Activated naive CD4-positive, alpha-beta T cell treated with anti-CD3 and anti-CD28 coated beads, Interleukin-2, amount 10 ng/mL, durations not matched to agents 7 days and 5 days (primary cell): ENCODE measurements around the gene OLFML1.

Source experiments
- CTCF ChIA-PET: fragments of 350-600 bp; sonication (Branson Sonifier 250); formaldehyde crosslinking; loops from one replicate; lab custom pipeline; 2021; ENCODE audit warnings: antibody characterized with exemption; lab: Charles Lee
- DNase-seq: peaks from one replicate; pipeline ENCODE4 v3.0.0-alpha.2; 2020
- H3K27ac Mint-ChIP-seq: one replicate; pipeline ENCODE4 v1.8.0; 2021; ENCODE audit warnings: mild to moderate bottlenecking, moderate library complexity, mixed read lengths
- H3K27me3 Mint-ChIP-seq: one replicate; pipeline ENCODE4 v1.8.0; 2021; ENCODE audit warnings: mild to moderate bottlenecking, mixed read lengths
- H3K36me3 Mint-ChIP-seq: one replicate; pipeline ENCODE4 v1.8.0; 2021; ENCODE audit warnings: mixed read lengths
- H3K4me1 Mint-ChIP-seq: one replicate; pipeline ENCODE4 v1.8.0; 2021; ENCODE audit warnings: mixed read lengths
- H3K4me3 Mint-ChIP-seq: one replicate; pipeline ENCODE4 v1.8.0; 2021; ENCODE audit warnings: mild to moderate bottlenecking, moderate library complexity, mixed read lengths
- H3K9me3 Mint-ChIP-seq: one replicate; pipeline ENCODE4 v1.8.0; 2021; ENCODE audit warnings: mixed read lengths

Gene OLFML1

DNA sequence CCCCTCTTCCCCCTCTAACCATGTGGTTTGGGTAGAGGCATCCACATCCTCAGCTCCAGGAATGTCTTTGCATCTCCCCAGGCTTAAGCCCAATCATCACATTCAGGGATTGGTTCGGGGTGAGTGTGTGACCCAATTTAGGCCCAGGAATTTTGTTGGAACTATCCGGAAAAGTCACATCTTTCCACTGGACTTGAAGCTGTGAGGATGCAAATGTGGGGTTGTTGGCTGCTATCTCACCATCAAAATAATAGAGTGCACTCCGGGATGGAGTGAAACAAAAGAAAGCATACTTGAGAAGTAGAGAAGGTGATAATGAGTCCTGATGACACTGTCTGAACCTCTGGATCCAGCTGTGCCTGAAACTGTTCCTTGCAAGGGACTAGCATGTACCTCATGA lies 33.8 kb upstream of the OLFML1 start:
- CTCF ChIA-PET: interaction anchor here (1.3 to 2.3 kb wide), 3 partner anchors 9 to 120 kb away, joined by 3 to 10 read pairs (median 8); no protein-coding TSS in a partner anchor
- no peaks in the 10 kb centered on the region for H3K4me1 Mint-ChIP-seq
- no peaks in the 10 kb centered on the region for H3K27me3 Mint-ChIP-seq
- H3K9me3 Mint-ChIP-seq: no peaks in the 10 kb centered on the region
- no peak for DNase-seq
- H3K4me3 Mint-ChIP-seq: no peak overlapping the region
- H3K27ac Mint-ChIP-seq: no peak overlapping the region
- no peaks in the 10 kb centered on the region for H3K36me3 Mint-ChIP-seq

DNA sequence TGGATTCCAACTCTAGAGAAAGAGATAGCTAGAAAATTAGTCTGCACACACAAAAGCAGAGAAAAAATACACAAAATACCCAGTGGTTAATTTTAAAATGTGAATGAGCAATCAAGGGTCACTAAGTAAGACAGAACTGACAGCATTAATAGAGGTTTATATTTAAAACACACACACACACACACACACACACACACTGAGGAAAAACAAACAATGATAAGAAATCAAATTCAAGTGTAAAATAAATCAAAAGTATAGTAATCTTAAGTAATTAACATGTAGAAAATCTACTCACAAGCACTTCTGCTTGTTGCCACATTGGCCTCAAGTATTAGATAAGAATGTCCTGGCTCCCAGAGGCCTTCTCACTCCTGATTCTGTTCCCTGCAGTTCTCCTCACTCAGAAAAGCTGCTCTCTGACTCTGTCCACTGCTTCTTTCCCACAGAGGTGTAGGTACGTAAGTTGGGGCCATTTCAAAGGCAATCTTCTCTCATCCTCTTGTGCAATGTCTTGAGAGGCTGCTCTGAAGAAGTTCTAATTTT lies 33.3 kb upstream of the OLFML1 start:
- no peaks in the 10 kb centered on the region for H3K27me3 Mint-ChIP-seq
- no peaks in the 10 kb centered on the region for H3K9me3 Mint-ChIP-seq
- H3K4me1 Mint-ChIP-seq: no peaks in the 10 kb centered on the region
- CTCF ChIA-PET: interaction anchor here (1.3 kb wide), 1 partner anchor 119 kb away, joined by 3 read pairs; no protein-coding TSS in a partner anchor
- no peak for DNase-seq
- no peak overlapping the region for H3K27ac Mint-ChIP-seq
- no peak overlapping the region for H3K4me3 Mint-ChIP-seq
- H3K36me3 Mint-ChIP-seq: no peaks in the 10 kb centered on the region

DNA sequence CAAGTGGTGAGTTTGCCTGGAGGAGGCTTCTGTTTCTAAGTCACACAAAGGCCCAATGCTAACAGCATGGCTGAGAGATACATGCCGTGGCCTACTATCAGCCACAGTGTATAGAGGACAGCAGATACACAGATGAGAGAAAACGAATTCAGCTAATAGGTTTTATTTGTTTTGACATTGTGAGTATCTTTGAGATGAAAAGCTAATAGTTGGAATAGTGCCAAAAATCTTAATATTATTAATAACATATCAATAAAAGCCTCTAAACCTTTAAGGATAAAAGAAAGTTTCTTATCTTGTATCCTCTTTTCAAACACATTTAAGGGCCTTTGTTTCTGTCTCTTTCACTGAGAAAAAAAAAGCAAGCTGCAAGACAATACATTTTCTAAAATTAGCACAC lies 30.5 kb upstream of the OLFML1 start:
- Mint-ChIP-seq H3K4me3 (no peak overlapping the region), H3K27me3 (no peaks in the 10 kb centered on the region), H3K9me3 (no peaks in the 10 kb centered on the region), H3K4me1 (no peaks in the 10 kb centered on the region), H3K36me3 (no peaks in the 10 kb centered on the region), H3K27ac (no peak overlapping the region)
- DNase-seq: no peak
- CTCF ChIA-PET: interaction anchor here (1.2 kb wide), 1 partner anchor 11 kb away, joined by 5 read pairs; no protein-coding TSS in a partner anchor

DNA sequence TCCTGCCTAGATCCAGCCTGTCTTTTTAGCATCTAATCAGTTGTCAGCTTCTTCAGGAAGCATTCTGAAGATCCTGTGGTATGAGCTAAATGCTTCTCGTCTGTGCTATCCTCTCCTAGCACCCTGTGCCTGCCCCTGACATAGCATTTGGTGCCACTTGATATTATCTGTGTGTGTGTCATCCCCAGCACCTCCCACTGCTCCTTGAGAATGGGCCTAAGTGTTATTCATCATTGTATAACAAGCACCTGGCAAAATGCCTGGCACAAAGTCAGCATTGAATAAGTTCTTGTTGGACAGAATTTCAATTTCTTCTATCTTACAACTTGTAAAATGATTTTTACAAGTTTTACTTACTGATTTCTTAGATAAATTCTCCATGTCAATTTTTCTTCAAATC lies 28.1 kb upstream of the OLFML1 start:
- H3K9me3 Mint-ChIP-seq: no peaks in the 10 kb centered on the region
- no peak for DNase-seq
- no peak overlapping the region for H3K4me3 Mint-ChIP-seq
- no peaks in the 10 kb centered on the region for H3K27me3 Mint-ChIP-seq
- H3K36me3 Mint-ChIP-seq: no peaks in the 10 kb centered on the region
- CTCF ChIA-PET: no interaction called here
- H3K27ac Mint-ChIP-seq: no peak overlapping the region
- H3K4me1 Mint-ChIP-seq: no peaks in the 10 kb centered on the region

DNA sequence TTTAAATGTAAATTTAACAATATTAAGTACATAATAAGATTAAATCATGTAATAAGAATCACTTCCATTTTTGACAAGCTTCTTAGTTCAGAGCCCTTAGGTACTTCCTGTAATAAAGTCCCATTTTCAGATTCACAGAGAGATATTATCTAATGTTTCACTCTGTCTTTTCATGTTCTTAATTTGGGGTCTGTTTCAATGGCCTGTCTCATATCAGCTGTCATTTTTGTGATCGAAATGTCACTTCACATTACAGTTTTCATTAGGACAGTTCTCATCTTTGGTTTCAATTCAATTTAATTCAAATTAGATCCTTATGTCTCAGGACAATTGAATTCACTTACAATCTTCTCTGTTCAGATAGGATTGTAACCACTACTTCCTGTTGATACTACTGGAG lies 22.6 kb upstream of the OLFML1 start:
- CTCF ChIA-PET: no interaction called here
- no peaks in the 10 kb centered on the region for H3K27me3 Mint-ChIP-seq
- no peak overlapping the region for H3K4me3 Mint-ChIP-seq
- no peak for DNase-seq
- H3K27ac Mint-ChIP-seq: no peak overlapping the region
- H3K36me3 Mint-ChIP-seq: no peaks in the 10 kb centered on the region
- H3K9me3 Mint-ChIP-seq: no peaks in the 10 kb centered on the region
- peaks cover 5% of the 10 kb centered on the region for H3K4me1 Mint-ChIP-seq

DNA sequence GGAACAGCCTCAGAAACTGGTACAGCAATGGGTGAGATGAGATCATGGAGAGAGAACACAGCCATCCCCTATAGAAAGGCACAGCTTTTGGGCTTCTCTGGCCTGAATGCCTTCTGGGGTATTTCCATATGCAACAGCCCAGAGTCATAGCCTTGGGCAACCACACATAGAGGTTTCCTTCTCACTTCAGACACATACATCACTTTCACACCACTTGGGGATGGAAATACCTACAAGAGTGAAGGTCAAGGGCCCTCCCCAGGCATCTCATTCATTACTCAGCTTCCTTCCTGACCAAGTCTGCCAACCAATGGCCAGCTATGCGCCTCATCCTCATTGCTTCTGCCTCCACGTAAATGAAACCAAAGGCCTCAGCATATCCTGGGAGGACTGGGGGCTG lies 17.7 kb upstream of the OLFML1 start:
- no peak overlapping the region for H3K4me3 Mint-ChIP-seq
- peaks cover 5% of the 10 kb centered on the region for H3K4me1 Mint-ChIP-seq
- CTCF ChIA-PET: no interaction called here
- no peaks in the 10 kb centered on the region for H3K36me3 Mint-ChIP-seq
- H3K27me3 Mint-ChIP-seq: peaks cover 4% of the 10 kb centered on the region
- DNase-seq: no peak
- no peak overlapping the region for H3K27ac Mint-ChIP-seq
- no peaks in the 10 kb centered on the region for H3K9me3 Mint-ChIP-seq

DNA sequence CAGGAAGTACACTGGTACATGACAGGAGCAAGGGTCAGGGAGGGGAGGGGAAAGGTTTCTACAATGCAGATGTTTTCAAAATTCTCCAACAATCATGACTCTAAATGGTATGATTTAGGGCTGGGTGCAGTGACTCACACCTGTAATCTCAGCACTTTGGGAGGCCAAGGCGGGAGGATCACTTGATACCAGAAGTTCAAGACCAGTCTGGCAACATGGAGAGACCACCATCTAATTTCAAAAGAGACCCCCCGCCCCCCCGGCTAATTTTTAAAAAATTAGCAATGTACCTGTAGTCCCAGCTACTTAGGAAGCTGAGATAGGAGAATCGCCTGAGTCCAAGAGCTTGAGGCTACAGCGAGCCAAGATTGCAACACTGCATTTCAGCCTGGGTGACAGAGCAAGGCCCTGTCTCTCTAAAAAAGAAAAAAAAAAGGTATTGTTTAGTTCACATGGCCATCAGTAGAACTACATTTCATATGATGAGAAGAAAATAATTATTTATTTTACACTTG lies 15.9 kb upstream of the OLFML1 start:
- H3K27ac Mint-ChIP-seq: no peak overlapping the region
- H3K27me3 Mint-ChIP-seq: peaks cover 4% of the 10 kb centered on the region
- H3K36me3 Mint-ChIP-seq: no peaks in the 10 kb centered on the region
- no peaks in the 10 kb centered on the region for H3K4me1 Mint-ChIP-seq
- CTCF ChIA-PET: interaction anchor here (0.7 kb wide), 1 partner anchor 1512 kb away, joined by 3 read pairs; no protein-coding TSS in a partner anchor
- H3K9me3 Mint-ChIP-seq: no peaks in the 10 kb centered on the region
- no peak for DNase-seq
- H3K4me3 Mint-ChIP-seq: no peak overlapping the region

DNA sequence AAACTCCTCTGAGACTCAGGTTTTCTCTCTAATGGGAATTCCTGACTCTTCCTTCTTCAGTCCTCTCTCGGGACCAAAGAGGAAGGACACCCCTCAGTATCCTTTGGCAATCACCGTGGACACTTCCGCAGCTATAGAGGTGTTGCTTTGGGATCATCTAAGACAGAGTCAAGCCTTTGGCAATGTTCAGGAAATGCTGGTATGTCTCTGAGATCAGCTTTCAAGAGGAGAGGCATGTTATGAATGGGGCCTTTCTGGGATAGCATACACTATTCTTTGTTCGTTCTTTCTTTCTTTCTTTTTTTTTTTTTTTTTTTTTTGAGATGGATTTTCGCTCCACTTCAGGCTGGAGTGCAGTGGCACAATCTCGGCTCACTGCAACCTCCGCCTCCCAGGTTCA lies 14.2 kb upstream of the OLFML1 start:
- no peaks in the 10 kb centered on the region for H3K9me3 Mint-ChIP-seq
- peaks cover 4% of the 10 kb centered on the region for H3K27me3 Mint-ChIP-seq
- H3K4me3 Mint-ChIP-seq: no peak overlapping the region
- no peaks in the 10 kb centered on the region for H3K4me1 Mint-ChIP-seq
- CTCF ChIA-PET: interaction anchor here (1.6 kb wide), 1 partner anchor 28 kb away, joined by 6 read pairs; no protein-coding TSS in a partner anchor
- no peak for DNase-seq
- H3K27ac Mint-ChIP-seq: no peak overlapping the region
- no peaks in the 10 kb centered on the region for H3K36me3 Mint-ChIP-seq

DNA sequence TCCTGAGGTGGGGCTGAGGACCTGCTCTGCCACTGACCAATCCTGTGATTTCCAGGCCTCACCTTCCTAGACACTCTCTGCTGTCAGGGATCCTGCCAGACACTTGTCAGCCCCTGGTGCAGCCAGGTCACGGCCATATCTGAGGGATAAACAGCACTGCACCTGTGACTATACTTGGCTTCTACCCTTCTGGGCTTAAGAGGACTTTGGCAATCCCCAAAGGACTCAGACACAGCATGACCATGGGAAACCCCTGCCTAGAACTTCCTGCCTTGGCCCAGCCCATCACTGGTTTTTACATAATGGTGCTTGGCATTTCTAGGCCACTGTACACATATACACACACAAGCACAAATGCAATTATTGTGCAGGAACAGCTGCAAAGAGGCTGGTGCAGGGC lies 11.6 kb upstream of the OLFML1 start:
- H3K4me3 Mint-ChIP-seq: no peak overlapping the region
- H3K4me1 Mint-ChIP-seq: no peaks in the 10 kb centered on the region
- no peak overlapping the region for H3K27ac Mint-ChIP-seq
- peaks cover 11% of the 10 kb centered on the region for H3K27me3 Mint-ChIP-seq
- no peaks in the 10 kb centered on the region for H3K9me3 Mint-ChIP-seq
- DNase-seq: no peak
- CTCF ChIA-PET: no interaction called here
- no peaks in the 10 kb centered on the region for H3K36me3 Mint-ChIP-seq

DNA sequence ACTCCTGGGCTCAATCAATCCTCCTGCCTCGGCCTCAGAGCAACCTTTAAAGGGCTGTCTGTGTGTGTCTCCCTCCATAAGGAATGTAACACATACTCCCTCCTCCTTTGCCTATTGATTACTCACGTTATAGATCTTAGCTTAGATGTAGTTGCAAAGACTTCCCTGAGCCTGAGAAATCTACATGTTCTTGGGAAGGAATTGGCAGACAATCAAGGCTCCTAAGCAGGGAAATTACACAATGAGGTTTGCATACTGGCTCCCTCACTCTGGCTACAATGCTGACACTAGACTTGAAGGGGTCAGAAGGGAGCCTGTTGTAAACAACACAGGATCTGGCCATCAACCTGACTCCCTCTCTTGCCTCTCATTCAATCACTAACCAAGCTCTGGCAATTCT lies 5.2 kb upstream of the OLFML1 start:
- CTCF ChIA-PET: no interaction called here
- H3K36me3 Mint-ChIP-seq: no peaks in the 10 kb centered on the region

DNA sequence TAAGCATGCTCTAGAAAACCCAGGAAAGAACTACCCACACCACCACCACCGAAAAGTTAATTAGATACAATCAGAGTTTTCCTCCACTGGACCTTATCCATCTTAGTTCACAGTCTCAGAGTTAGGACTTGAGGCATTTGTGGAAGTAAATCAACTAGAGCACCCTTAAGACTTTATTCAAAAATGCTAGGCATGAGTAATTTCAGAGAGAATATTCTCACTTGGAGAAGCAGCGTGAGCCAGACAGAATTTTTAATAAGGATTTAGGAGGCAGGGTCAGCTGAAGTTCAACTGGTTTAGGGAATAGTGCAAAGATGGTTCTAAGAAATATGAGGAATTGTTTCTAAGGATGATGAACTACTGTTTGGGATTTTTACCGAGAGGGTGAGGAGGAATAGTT lies 1.2 kb upstream of the OLFML1 start:
- no peaks in the 10 kb centered on the region for H3K4me1 Mint-ChIP-seq
- no peak overlapping the region for H3K4me3 Mint-ChIP-seq
- H3K9me3 Mint-ChIP-seq: no peaks in the 10 kb centered on the region
- no peaks in the 10 kb centered on the region for H3K27me3 Mint-ChIP-seq
- DNase-seq: no peak
- CTCF ChIA-PET: interaction anchor here (1.3 kb wide), 1 partner anchor 173 kb away, joined by 3 read pairs; no protein-coding TSS in a partner anchor
- no peak overlapping the region for H3K27ac Mint-ChIP-seq
- no peaks in the 10 kb centered on the region for H3K36me3 Mint-ChIP-seq

More for the DNA sequence above, 5.2 kb upstream of the OLFML1 start:
- Mint-ChIP-seq H3K27ac (no peak overlapping the region), H3K4me3 (no peak overlapping the region), H3K4me1 (no peaks in the 10 kb centered on the region), H3K27me3 (peaks cover 8% of the 10 kb centered on the region), H3K9me3 (no peaks in the 10 kb centered on the region)
- DNase-seq: no peak

DNA sequence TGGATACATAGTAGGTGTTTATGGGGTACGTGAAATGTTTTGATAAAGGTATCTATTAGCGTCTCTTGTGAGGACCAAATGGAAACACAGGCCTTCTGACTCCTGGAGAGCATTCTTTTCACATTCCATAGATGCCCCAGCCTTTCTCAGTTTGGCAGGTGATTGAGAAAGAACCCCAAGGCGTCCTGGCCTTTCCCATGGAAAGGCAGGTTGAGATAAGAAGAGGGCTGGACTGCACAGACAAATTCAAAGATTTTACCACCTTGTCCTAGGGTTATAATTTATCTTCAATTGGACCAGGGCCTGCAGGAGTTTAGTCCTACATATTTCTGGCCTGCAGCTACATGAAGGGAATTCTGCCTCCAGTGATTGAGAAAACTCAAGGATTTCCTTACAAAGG lies 661 bp upstream of the OLFML1 start:
- Mint-ChIP-seq H3K9me3 (no peaks in the 10 kb centered on the region), H3K4me3 (no peak overlapping the region), H3K4me1 (no peaks in the 10 kb centered on the region), H3K27ac (no peak overlapping the region), H3K27me3 (no peaks in the 10 kb centered on the region), H3K36me3 (no peaks in the 10 kb centered on the region)
- CTCF ChIA-PET: interaction anchor here (1.3 kb wide), 1 partner anchor 173 kb away, joined by 3 read pairs; no protein-coding TSS in a partner anchor
- DNase-seq: no peak

DNA sequence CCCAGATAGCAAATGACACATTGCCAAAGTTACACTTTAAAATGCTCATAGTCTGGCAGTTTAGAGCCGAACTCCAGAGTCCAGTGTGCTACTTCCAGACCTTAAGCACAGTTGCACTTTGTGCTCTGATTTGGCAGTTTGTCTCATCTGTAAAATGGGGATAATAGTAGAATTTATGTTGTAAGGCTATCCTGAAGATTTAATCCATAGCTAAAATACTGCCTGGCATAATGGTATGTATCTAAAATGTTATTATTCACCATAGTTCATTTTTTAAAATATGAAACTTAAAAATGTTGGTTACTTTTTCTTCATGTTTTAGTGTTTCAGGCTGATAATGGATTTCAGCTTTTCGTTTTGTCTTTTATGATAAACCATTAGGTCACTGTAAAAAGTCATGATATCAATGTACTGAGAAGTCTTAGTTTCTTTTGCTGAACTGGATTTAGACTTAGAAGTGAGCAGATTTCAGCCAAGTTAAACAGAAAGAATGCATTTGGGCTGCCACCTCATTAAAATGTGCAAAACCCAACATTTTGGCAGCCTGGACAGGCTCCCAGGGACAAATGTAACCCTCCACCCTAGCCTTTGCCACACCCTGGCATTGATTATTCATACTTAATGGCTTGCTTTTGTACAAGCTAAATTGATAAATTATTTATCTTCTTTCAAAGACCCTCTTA lies 933 bp downstream of the OLFML1 start:
- H3K36me3 Mint-ChIP-seq: no peaks in the 10 kb centered on the region
- H3K27me3 Mint-ChIP-seq: no peaks in the 10 kb centered on the region
- no peaks in the 10 kb centered on the region for H3K9me3 Mint-ChIP-seq
- H3K4me3 Mint-ChIP-seq: no peak overlapping the region
- CTCF ChIA-PET: interaction anchor here (0.7 to 1.5 kb wide), 2 partner anchors 179 to 201 kb away, joined by 3 read pairs; no protein-coding TSS in a partner anchor
- DNase-seq: no peak
- no peak overlapping the region for H3K27ac Mint-ChIP-seq
- no peaks in the 10 kb centered on the region for H3K4me1 Mint-ChIP-seq

DNA sequence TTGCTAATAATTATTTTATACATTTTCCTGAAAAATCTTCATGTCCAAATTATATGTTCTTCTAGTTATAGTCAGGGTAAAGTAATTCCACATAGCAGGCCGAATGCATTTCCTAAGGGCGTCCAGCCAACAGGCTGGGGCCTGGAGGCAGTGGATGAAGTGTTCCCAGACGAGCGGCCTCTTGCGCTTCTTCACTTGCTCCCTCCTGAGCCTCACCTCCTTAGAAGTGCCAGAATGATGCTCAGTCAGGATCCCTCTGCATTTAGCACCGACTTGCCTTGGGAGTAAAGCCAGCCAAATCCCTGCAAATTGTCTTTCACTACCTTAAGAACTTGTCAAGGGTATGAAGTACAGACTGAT lies 1.5 kb downstream of the OLFML1 start:
- Mint-ChIP-seq H3K27ac (no peak overlapping the region), H3K27me3 (no peaks in the 10 kb centered on the region), H3K4me1 (no peaks in the 10 kb centered on the region), H3K9me3 (no peaks in the 10 kb centered on the region), H3K36me3 (no peaks in the 10 kb centered on the region), H3K4me3 (no peak overlapping the region)
- CTCF ChIA-PET: interaction anchor here (0.7 kb wide), 1 partner anchor 179 kb away, joined by 3 read pairs; no protein-coding TSS in a partner anchor
- no peak for DNase-seq

DNA sequence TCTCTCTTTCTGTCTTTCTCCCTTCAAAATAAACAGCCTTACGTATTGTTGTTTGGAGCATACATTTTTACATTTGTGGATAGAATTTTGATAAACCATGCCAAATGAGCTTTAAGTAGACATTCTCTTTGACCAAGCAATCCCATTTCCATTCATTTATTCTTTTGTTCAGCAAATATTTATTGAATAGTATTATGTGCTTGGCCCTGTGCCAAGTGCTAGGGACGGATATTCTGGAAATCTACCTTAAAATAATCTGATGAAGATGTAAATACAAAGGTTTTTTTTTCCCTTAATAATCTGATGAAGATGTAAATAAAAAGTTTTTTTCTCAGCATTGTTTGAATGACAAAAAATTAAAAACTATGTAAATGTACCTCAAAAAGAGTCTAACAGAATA lies 2.1 kb downstream of the OLFML1 start:
- CTCF ChIA-PET: no interaction called here
- H3K27me3 Mint-ChIP-seq: no peaks in the 10 kb centered on the region

More for the DNA sequence above, 2.1 kb downstream of the OLFML1 start:
- H3K4me1 Mint-ChIP-seq: no peaks in the 10 kb centered on the region
- no peaks in the 10 kb centered on the region for H3K9me3 Mint-ChIP-seq
- no peaks in the 10 kb centered on the region for H3K36me3 Mint-ChIP-seq
- no peak for DNase-seq
- no peak overlapping the region for H3K4me3 Mint-ChIP-seq
- no peak overlapping the region for H3K27ac Mint-ChIP-seq
